K562 treated with DMSO at 1 percent for 4 hours (cell line): ENCODE measurements around the gene PRG3. TPM values are rescaled to one million over a fixed set of nuclear protein-coding genes. Genes with fewer than 3 reads are reported as not detected.

Experiments
- total RNA-seq: library from RNA; unstranded; fragments of 300-600 nt; gene quantifications from 2 replicates; pipeline ENCODE4 v1.2.3, GENCODE V29; 2022; ENCODE audit not compliant: insufficient read depth

PRG3 gene
- not detected in 2 replicates for total RNA-seq

GRCh38 chr11:57380975-57381374 is at the start of gene PRG3:
Gene PRG3 (minus strand): TSS chr11:57381150. CDS start chr11:57380708, 442 bp downstream.

GRCh38 chr11:57426929-57427726 is 46.2 kb upstream of the PRG3 start, which contains the start of gene SLC43A3:
Gene SLC43A3 (minus strand): TSS chr11:57427121. CDS start chr11:57426172, 949 bp downstream.

GRCh38 chr11:57390535-57390934 is 9.6 kb upstream of the PRG3 start, which contains the start of gene PRG2:
Gene PRG2 (minus strand): TSS chr11:57390650. CDS start chr11:57389944, 706 bp downstream.

GRCh38 chr11:57338142-57338541 is 42.8 kb downstream of the PRG3 start, which contains the start of gene P2RX3:
Gene P2RX3 (plus strand): TSS chr11:57338352. CDS start chr11:57338551, 199 bp downstream.

GRCh38 chr11:57335343-57336110 is 45.4 kb downstream of the PRG3 start, which contains the start of gene SSRP1:
Gene SSRP1 (minus strand): TSS chr11:57335892. CDS start chr11:57335121, 771 bp downstream.

Other genes starting within 250 kb of the PRG3 start
- not detected in 2 replicates for gene LRRC55, start 199.2 kb downstream of the PRG3 start, total RNA-seq
- 0.33 and 0.67 TPM in 2 replicates for gene APLNR, start 143.9 kb downstream of the PRG3 start, total RNA-seq
- 22.2 and 31.1 TPM in 2 replicates for gene TNKS1BP1, start 56.2 kb downstream of the PRG3 start, total RNA-seq
- 166 and 177 TPM in 2 replicates for gene SSRP1, start 45.3 kb downstream of the PRG3 start, total RNA-seq
- gene P2RX3, start 42.8 kb downstream of the PRG3 start, total RNA-seq = not detected in 2 replicates
- gene PRG2, start 9.5 kb upstream of the PRG3 start, total RNA-seq = 33.0 and 59.3 TPM in 2 replicates
- 82.6 and 138 TPM in 2 replicates for gene SLC43A3, start 46.0 kb upstream of the PRG3 start, total RNA-seq
- gene RTN4RL2, start 79.4 kb upstream of the PRG3 start, total RNA-seq = 5.8 TPM in 2 replicates
- 95.1 and 105 TPM in 2 replicates for gene SLC43A1, start 134.6 kb upstream of the PRG3 start, total RNA-seq
- gene TIMM10, start 149.6 kb upstream of the PRG3 start, total RNA-seq = 24.9 and 45.6 TPM in 2 replicates
- 0.80 TPM in 1 of 2 replicates, not detected in the other for gene SMTNL1, start 156.4 kb upstream of the PRG3 start, total RNA-seq
- 95.6 and 107 TPM in 2 replicates for gene UBE2L6, start 186.5 kb upstream of the PRG3 start, total RNA-seq
- gene SERPING1, start 216.5 kb upstream of the PRG3 start, total RNA-seq = 1.6 TPM in 1 of 2 replicates, not detected in the other